HL-60 (cell line): ENCODE measurements around the gene BBIP1.

Experiments used
- CTCF ChIP-seq: IDR thresholded peaks from one replicate; pipeline ENCODE4 v1.5.1; 2011; ENCODE audit warnings: low read length, control low read depth, inconsistent platforms; ENCODE audit not compliant: insufficient read depth
- POLR2AphosphoS5 ChIP-seq: IDR thresholded peaks from 2 replicates; pipeline ENCODE4 v1.6.1; 2012; ENCODE audit warnings: low read depth
- REST ChIP-seq: IDR thresholded peaks from 2 replicates; pipeline ENCODE4 v1.6.1; 2012; ENCODE audit warnings: low read depth; ENCODE audit not compliant: insufficient replicate concordance

GRCh38 chr10:110960333-110960712 is 41.3 kb upstream of the BBIP1 start:
- TF ChIP-seq CTCF (no peak), POLR2AphosphoS5 (no peak), REST (no peak)
